K562 (cell line): ENCODE data around the gene UTP20. TPM values are rescaled to one million over a fixed set of nuclear protein-coding genes. Genes with fewer than 3 reads are reported as not detected.

Source experiments
- ATAC-seq: fragments of 200-7000 bp; cut with Tn5 transposase; 3 replicates; pipeline ENCODE4 v1.9.1; 2020; ENCODE audit warnings: moderate library complexity
- BruUV-seq: library from RNA; stranded (reverse); fragments of 400-500 nt; replicated peaks from 2 replicates; lab custom pipeline; 2021; lab: Mats Ljungman, UMichigan
- CTCF ChIA-PET: fragments of 300-600 bp; formaldehyde crosslinking; extraction: SDS; loops from one replicate; lab custom pipeline; 2021; ENCODE audit warnings: low intra/inter-chr PET ratio; lab: Yijun Ruan, JAX
- POLR2A ChIA-PET: fragments of 300-600, 350-650 bp; sonication (Branson Sonifier 250); formaldehyde crosslinking; extraction: SDS; loops from one replicate; lab custom pipeline; 2021; ENCODE audit warnings: antibody characterized with exemption, inconsistent platforms; lab: Yijun Ruan, JAX
- DNase-seq, 4 experiments: peaks; one replicate each; pipeline versions ENCODE4 v3.0.0 to v3.0.0-alpha.2; 2011 to 2018; ENCODE audit warnings: low spot score in 3 of 4, mixed read lengths in 3 of 4; ENCODE audit errors: extremely low read depth in 1 of 4
- FAIRE-seq: peaks from 2 replicates; lab custom pipeline; 2011; peaks lifted over from hg19 to GRCh38; lab: Jason Lieb, UNC
- H2AFZ ChIP-seq: 2 replicates; pipeline ENCODE4 v1.6.0; 2011; ENCODE audit warnings: low read depth, low read length, control low read depth, inconsistent platforms
- H3K27ac ChIP-seq: fragments of 200-600 bp; 3 replicates; pipeline ENCODE4 v1.8.0; 2011; ENCODE audit warnings: low read depth, mild to moderate bottlenecking, control low read depth, inconsistent platforms, low read length, moderate library complexity, mixed read lengths; ENCODE audit errors: extremely low read depth
- H3K27me3 ChIP-seq, 2 experiments: fragments of 300-600 bp in 1 of 2; 2 replicates in 1 of 2; 3 replicates in 1 of 2; pipeline versions ENCODE4 v1.6.0 to v1.8.0; 2011; ENCODE audit warnings: inconsistent platforms in 2 of 2, low read length in 2 of 2, mild to moderate bottlenecking in 1 of 2, mixed read lengths in 1 of 2, moderate library complexity in 1 of 2; ENCODE audit not compliant: control insufficient read depth in 2 of 2, insufficient read depth in 2 of 2
- H3K36me3 ChIP-seq: fragments of 300-600 bp; 3 replicates; pipeline ENCODE4 v1.8.0; 2011; ENCODE audit warnings: mild to moderate bottlenecking, low read length, inconsistent platforms; ENCODE audit not compliant: control insufficient read depth, insufficient read depth
- H3K4me1 ChIP-seq, 2 experiments: fragments of 200-600 bp in 1 of 2; replicated peaks in 1 of 2; 2 replicates in 1 of 2; 3 replicates in 1 of 2; pipeline versions ENCODE4 v1.5.1 to v1.8.0; 2011; ENCODE audit warnings: inconsistent platforms in 2 of 2, low read length in 2 of 2, mild to moderate bottlenecking in 1 of 2, mixed read lengths in 1 of 2, moderate library complexity in 1 of 2; ENCODE audit not compliant: control insufficient read depth in 2 of 2, insufficient read depth in 2 of 2
- H3K4me2 ChIP-seq: 2 replicates; pipeline ENCODE4 v1.6.1; 2011; ENCODE audit warnings: low read length, control low read depth, inconsistent platforms, mixed read lengths; ENCODE audit not compliant: insufficient read depth
- H3K4me3 ChIP-seq: fragments of 200-600 bp; sonication (generic), shearing (Covaris generic); 2 replicates; pipeline ENCODE4 v1.5.1; 2016; ENCODE audit warnings: control low read depth, inconsistent platforms
- H3K79me2 ChIP-seq: fragments of 200-600 bp; 3 replicates; pipeline ENCODE4 v1.8.0; 2011; ENCODE audit warnings: low read length, inconsistent platforms; ENCODE audit not compliant: control insufficient read depth, insufficient read depth
- H3K9ac ChIP-seq, 2 experiments: 2 replicates each; pipeline versions ENCODE4 v1.6.0 to v1.6.1; 2011; ENCODE audit warnings: low read depth in 2 of 2, low read length in 2 of 2, control low read depth in 1 of 2, inconsistent platforms in 1 of 2, mild to moderate bottlenecking in 1 of 2, mixed read lengths in 1 of 2; ENCODE audit not compliant: insufficient read depth in 1 of 2
- H3K9me1 ChIP-seq: one replicate; pipeline ENCODE4 v1.6.0; 2011; ENCODE audit warnings: inconsistent platforms, mild to moderate bottlenecking, low read length, moderate library complexity; ENCODE audit not compliant: control insufficient read depth, insufficient read depth
- H3K9me3 ChIP-seq: replicated peaks from 2 replicates; pipeline ENCODE4 v1.5.1; 2011; ENCODE audit warnings: low read depth, low read length, inconsistent platforms; ENCODE audit not compliant: control insufficient read depth, insufficient read depth
- H4K20me1 ChIP-seq: replicated peaks from 2 replicates; pipeline ENCODE4 v1.6.1; 2011; ENCODE audit warnings: low read length, inconsistent platforms, mixed read lengths; ENCODE audit not compliant: control insufficient read depth, insufficient read depth
- C11orf30 ChIP-seq: fragments of 450-650 bp; IDR thresholded peaks from 2 replicates; pipeline ENCODE4 v1.6.1; 2016; ENCODE audit warnings: low read depth, mild to moderate bottlenecking
- FOSL1 ChIP-seq: fragments of 200-800 bp; sonication (Bioruptor generic); conservative IDR thresholded peaks from 2 replicates; pipeline ENCODE4 v1.6.1; 2016; ENCODE audit warnings: missing genetic modification characterization, missing compliant biosample characterization
- HCFC1 ChIP-seq: IDR thresholded peaks from 2 replicates; pipeline ENCODE4 v1.6.1; 2012; ENCODE audit warnings: low read depth, low read length, improper control_type of control experiment
- KLF10 ChIP-seq: fragments of 250-450 bp; sonication (Bioruptor Pico); IDR thresholded peaks from 2 replicates; pipeline ENCODE4 v1.6.1; 2021; ENCODE audit warnings: matching md5 sums
- MBD2 ChIP-seq: sonication (generic); IDR thresholded peaks from 2 replicates; pipeline ENCODE4 v1.6.1; 2016; ENCODE audit warnings: low read depth, borderline replicate concordance
- MEF2D ChIP-seq: conservative IDR thresholded peaks from 2 replicates; pipeline ENCODE4 v1.6.1; 2016; ENCODE audit warnings: low read depth, missing genetic modification characterization, missing compliant biosample characterization
- MYNN ChIP-seq, 2 experiments: sonication (generic); formaldehyde crosslinking in 1 of 2; IDR thresholded peaks; 2 replicates each; pipeline versions ENCODE4 v1.5.0 to v1.6.1; 2016 to 2020; ENCODE audit warnings: antibody characterized with exemption in 1 of 2, missing genetic modification reagents in 1 of 2
- PPARD ChIP-seq: fragments of 250-450 bp; sonication (Bioruptor Pico); IDR thresholded peaks from 2 replicates; pipeline ENCODE4 v1.8.0; 2022; ENCODE audit warnings: inconsistent platforms, mild to moderate bottlenecking, moderate library complexity
- RBM25 ChIP-seq: fragments of 200-400 bp; formaldehyde crosslinking; IDR thresholded peaks from 2 replicates; pipeline ENCODE4 v1.6.1; 2018; ENCODE audit warnings: low read length, low read depth, moderate library complexity; ENCODE audit not compliant: severe bottlenecking
- RNF2 ChIP-seq: sonication (generic); IDR thresholded peaks from 2 replicates; pipeline ENCODE4 v1.6.1; 2016
- SLC30A9 ChIP-seq: fragments of 250-450 bp; sonication (Bioruptor Pico); IDR thresholded peaks from 2 replicates; pipeline ENCODE4 v1.8.0; 2022; ENCODE audit warnings: mild to moderate bottlenecking, moderate library complexity
- SMARCA5 ChIP-seq: fragments of 450-650 bp; IDR thresholded peaks from 2 replicates; pipeline ENCODE4 v1.6.1; 2016
- SREBF2 ChIP-seq: sonication (generic); formaldehyde crosslinking; IDR thresholded peaks from 2 replicates; pipeline ENCODE4 v1.4.0; 2020; ENCODE audit warnings: mild to moderate bottlenecking, missing genetic modification reagents
- TAF15 ChIP-seq: fragments of 200-400 bp; formaldehyde crosslinking; IDR thresholded peaks from 2 replicates; pipeline ENCODE4 v1.6.1; 2017; ENCODE audit warnings: mild to moderate bottlenecking, low read depth, low read length, moderate library complexity
- ZNF561 ChIP-seq: fragments of 450-650 bp; formaldehyde crosslinking; conservative IDR thresholded peaks from 2 replicates; pipeline ENCODE4 v1.4.0; 2020; ENCODE audit warnings: mild to moderate bottlenecking, moderate library complexity
- WGBS: fragments of 100-300 bp; shearing (Covaris generic); methylation state at CpG from one replicate; pipeline ENCODE4 v1.1.6; 2016; ENCODE audit warnings: low coverage, mixed read lengths; ENCODE audit not compliant: insufficient coverage; ENCODE audit errors: missing lambda C conversion rate; 5-methylcytosine and 5-hydroxymethylcytosine counted together
- in situ Hi-C: fragments of 300-500 bp; cut with MboI; formaldehyde crosslinking; loops from 4 replicates; pipeline ENCODE4 v1.15.0; 2018; ENCODE audit warnings: inconsistent platforms, mixed read lengths
- intact Hi-C: fragments of 100-400 bp; cut with micrococcal nuclease; formaldehyde crosslinking; loops from 2 replicates; pipeline ENCODE4 v1.14.2; 2022
- polyA plus RNA-seq, 8 experiments: library from polyadenylated mRNA; depleted of rRNA in 4 of 8; stranded (reverse) in 5 of 8; unstranded in 3 of 8; fragments of >200 nt; fragmentation: Nextera tagmentation in 2 of 8; fragmentation: Illumina TruSeq in 1 of 8; extraction: Ambion mirVana in 2 of 8; extraction: Trizol in 1 of 8; gene quantifications; 2 replicates each; pipeline versions ENCODE4 v1.2.1 to v1.2.3, GENCODE V29; 2011 to 2014; ENCODE audit warnings: inconsistent platforms in 1 of 8, missing spikeins in 1 of 8
- total RNA-seq, 7 experiments: library from RNA; depleted of rRNA in 6 of 7; stranded (reverse); fragments of >200 nt in 6 of 7; fragmentation: Illumina TruSeq in 2 of 7; extraction: Trizol in 2 of 7; gene quantifications; 2 replicates each; pipeline versions ENCODE4 v1.2.1 to v1.2.3, GENCODE V29; 2011 to 2021; ENCODE audit warnings: low replicate concordance in 1 of 7
- TF ChIP-seq, protein P1 (sequence below): fragments of 450-650 bp; formaldehyde crosslinking; IDR thresholded peaks from 2 replicates; pipeline ENCODE4 v1.4.0; 2020; ENCODE audit warnings: mild to moderate bottlenecking
- TF ChIP-seq, protein P2 (sequence below), 2 experiments: fragments of 450-650 bp; IDR thresholded peaks; 2 replicates each; pipeline ENCODE4 v1.6.1; 2016

The UTP20 gene
- total and polyA plus RNA-seq, 9 of the 15 experiments (the other 6 are each of a cell fraction or from before 2014, with no cell fraction given), result 4.3 to 41.3 (median 20.7) TPM

DNA sequence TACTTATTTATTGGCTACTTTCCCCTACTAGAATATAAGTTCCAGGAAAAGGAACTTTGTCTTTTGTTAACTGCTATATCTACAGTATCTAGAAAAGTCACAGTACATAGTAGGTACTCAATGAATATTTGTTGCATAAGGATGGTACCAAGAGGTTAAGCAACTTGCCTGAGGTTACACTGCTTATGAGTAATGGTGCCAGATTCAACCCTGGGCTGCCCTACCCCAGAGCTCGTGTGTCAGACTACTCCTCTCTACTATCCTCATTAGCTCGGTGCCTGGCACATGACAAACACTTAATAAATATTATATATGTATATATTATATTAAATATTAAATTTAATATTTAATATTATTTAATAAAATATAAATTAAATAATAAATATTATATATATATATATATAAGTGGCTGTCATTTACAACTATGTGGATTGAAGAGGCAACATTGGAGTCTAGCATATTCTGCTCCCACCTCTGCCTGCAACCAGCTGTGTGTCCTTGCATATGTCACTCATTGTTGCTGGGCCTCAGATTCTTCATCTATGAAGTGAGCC lies 25.4 kb downstream of the UTP20 start:
- no TSS peak for BruUV-seq
- 95% methylated on average over 2 of the region's 2 CpGs for WGBS
- no peak for DNase-seq
- H3K9me3 ChIP-seq, result no peaks in the 10 kb centered on the region
- H3K36me3 ChIP-seq, result peaks cover 81% of the 10 kb centered on the region
- intact Hi-C loops (no loop called here), in situ Hi-C loops (no loop called here)
- no peak overlapping the region for H3K4me3 ChIP-seq
- ChIA-PET CTCF (no interaction called here), POLR2A (no interaction called here)
- H2AFZ ChIP-seq, result no peak overlapping the region
- H3K27me3 ChIP-seq, result no peaks in the 10 kb centered on the region
- TF ChIP-seq MBD2 (no peak), ZNF561 (no peak), FOSL1 (tag) (no peak), SREBF2 (CRISPR knock-in tag) (no peak), SMARCA5 (no peak), PPARD (CRISPR knock-in tag) (no peak), C11orf30 (no peak), RBM25 (no peak), MEF2D (tag) (no peak), HCFC1 (no peak), TAF15 (no peak), RNF2 (no peak), KLF10 (CRISPR knock-in tag) (no peak), SLC30A9 (CRISPR knock-in tag) (no peak), MYNN (IDR thresholded peaks at IDR 0.05) (no peak), MYNN (CRISPR knock-in tag; IDR thresholded peaks at IDR 0.05) (no peak)
- TF ChIP-seq, protein P1, sequence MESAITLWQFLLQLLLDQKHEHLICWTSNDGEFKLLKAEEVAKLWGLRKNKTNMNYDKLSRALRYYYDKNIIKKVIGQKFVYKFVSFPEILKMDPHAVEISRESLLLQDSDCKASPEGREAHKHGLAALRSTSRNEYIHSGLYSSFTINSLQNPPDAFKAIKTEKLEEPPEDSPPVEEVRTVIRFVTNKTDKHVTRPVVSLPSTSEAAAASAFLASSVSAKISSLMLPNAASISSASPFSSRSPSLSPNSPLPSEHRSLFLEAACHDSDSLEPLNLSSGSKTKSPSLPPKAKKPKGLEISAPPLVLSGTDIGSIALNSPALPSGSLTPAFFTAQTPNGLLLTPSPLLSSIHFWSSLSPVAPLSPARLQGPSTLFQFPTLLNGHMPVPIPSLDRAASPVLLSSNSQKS (CRISPR knock-in tag), result no peak
- TF ChIP-seq, protein P2, sequence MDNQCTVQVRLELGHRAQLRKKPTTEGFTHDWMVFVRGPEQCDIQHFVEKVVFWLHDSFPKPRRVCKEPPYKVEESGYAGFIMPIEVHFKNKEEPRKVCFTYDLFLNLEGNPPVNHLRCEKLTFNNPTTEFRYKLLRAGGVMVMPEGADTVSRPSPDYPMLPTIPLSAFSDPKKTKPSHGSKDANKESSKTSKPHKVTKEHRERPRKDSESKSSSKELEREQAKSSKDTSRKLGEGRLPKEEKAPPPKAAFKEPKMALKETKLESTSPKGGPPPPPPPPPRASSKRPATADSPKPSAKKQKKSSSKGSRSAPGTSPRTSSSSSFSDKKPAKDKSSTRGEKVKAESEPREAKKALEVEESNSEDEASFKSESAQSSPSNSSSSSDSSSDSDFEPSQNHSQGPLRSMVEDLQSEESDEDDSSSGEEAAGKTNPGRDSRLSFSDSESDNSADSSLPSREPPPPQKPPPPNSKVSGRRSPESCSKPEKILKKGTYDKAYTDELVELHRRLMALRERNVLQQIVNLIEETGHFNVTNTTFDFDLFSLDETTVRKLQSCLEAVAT (IDR thresholded peaks at IDR 0.05), result no peak
- H3K9ac ChIP-seq, result no peak overlapping the region
- no peak overlapping the region for H3K4me2 ChIP-seq
- ATAC-seq, result no peak
- H3K79me2 ChIP-seq, result no peaks in the 10 kb centered on the region
- H3K4me1 ChIP-seq, result no peaks in the 10 kb centered on the region
- no peaks in the 10 kb centered on the region for H3K9me1 ChIP-seq
- FAIRE-seq, result no peak
- H4K20me1 ChIP-seq, result no peaks in the 10 kb centered on the region
- no peak overlapping the region for H3K27ac ChIP-seq
